ENCODE data around the gene VAMP7.
"Not testable (repeated sequence)": the region's sequence is repeated elsewhere in the genome, so short reads cannot be mapped to it uniquely, and the experiment has no call there.

VAMP7 gene

DNA sequence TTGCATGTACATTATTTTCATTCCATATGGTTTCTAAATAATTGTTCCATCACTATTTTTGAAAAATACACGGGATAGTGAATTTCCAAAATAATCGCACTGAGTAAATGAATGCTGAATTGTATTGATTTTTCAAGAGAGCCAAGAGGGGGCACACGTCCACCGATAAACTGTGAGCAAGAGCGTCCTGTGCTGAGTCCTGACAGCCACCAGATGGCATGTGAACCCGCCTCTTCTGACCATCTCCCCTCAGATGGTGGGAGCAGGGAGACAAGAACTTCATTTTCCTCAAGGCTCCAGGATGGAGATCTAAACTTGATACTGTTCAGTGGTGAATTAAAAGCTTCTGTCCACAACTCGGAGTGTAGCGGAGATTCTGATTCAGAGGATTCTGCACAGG lies 85.7 kb downstream of the VAMP7 start:
- 29% methylated on average over 6 of the region's 8 CpGs for WGBS (ENCODE audit: insufficient coverage)
- Histone ChIP-seq H3K4me1 (ENCODE audit: control extremely low read depth in 1 of 4, control insufficient read depth in 4 of 4, insufficient read depth in 4 of 4, low read length in 3 of 4) (no peaks in the 10 kb centered on the region), H3K27ac (ENCODE audit: insufficient read depth in 1 of 2, low read depth in 1 of 2, low read length in 2 of 2, poor library complexity in 1 of 2, severe bottlenecking in 2 of 2) (no peak overlapping the region), H3K4me3 (ENCODE audit: control insufficient read depth in 1 of 7, extremely low read depth in 1 of 7, insufficient read depth in 4 of 7, low read depth in 2 of 7, low read length in 6 of 7) (no peak overlapping the region), H3K36me3 (ENCODE audit: control insufficient read depth in 4 of 4, insufficient read depth in 4 of 4, low read length in 3 of 4) (no peaks in the 10 kb centered on the region), H3K9me3 (ENCODE audit: control extremely low read depth in 1 of 5, control insufficient read depth in 4 of 5, insufficient read depth in 2 of 5, low read depth in 1 of 5, low read length in 4 of 5) (peaks cover 0 to 14% (median 10%) of the 10 kb centered on the region in 5 experiments), H3K27me3 (replicated peaks in 2 of 5; ENCODE audit: control insufficient read depth in 4 of 5, insufficient read depth in 5 of 5, low read length in 4 of 5) (peaks cover 0 to 11% (median 0%) of the 10 kb centered on the region in 5 experiments)
- CTCF ChIA-PET, result no interaction called here
- POLR2A ChIA-PET, result no interaction called here
- peak; percentile 83 to 88 (median 88) for DNase-seq

DNA sequence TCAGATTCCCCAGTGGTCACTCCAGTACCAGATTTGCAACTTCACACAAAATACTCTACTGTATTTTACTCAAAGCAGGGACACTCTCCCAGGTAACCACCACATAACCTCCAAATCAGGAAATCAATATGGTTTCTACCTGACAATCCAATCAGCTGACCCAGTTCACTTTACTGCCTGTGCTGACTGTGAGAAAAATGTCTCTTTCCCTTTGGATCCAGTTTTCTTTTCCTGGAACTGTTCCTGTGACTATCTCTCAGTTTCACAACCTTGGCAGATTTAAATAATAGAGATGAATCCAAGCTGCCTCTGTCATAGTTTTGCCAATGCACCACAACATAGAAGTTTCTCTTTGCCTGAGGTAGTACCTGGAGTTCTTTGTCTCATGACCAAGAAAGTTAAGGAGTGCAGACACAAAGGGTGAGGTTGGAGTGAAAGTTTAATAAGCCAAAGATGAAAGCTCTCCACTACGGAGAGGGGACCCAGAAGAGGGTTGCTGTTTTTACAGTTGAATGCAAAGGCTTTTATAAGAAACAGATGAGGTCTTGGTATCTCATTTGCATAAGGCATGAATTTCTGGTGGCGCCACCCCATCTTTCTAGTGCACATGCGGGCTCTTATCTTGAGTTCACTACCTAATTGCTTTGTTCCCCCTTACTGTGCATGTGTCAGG lies 86.6 kb downstream of the VAMP7 start:
- no peaks in the 10 kb centered on the region for H3K36me3 ChIP-seq (ENCODE audit: control insufficient read depth in 4 of 4, insufficient read depth in 4 of 4, low read length in 3 of 4)

DNA sequence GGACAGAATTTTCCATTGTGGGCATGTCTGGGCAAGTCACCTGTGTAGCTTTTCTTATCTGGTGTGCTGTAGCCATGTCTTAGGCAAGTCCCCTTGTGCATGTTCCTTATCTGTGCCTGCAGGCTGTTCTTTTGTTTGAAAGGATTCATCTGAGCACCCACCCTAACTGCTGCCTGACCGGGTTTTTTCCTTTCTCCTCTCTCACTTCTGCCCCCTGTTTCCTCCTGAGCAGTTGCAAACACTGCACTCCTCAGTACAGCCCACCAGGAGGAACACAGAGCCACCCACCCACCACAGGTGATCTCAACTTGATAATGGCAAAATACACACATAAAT lies 87.1 kb downstream of the VAMP7 start:
- CTCF ChIA-PET, result no interaction called here
- peaks cover 0 to 12% (median 10%) of the 10 kb centered on the region in 5 experiments for H3K9me3 ChIP-seq (ENCODE audit: control extremely low read depth in 1 of 5, control insufficient read depth in 4 of 5, insufficient read depth in 2 of 5, low read depth in 1 of 5, low read length in 4 of 5)

More for the DNA sequence above, 86.6 kb downstream of the VAMP7 start:
- CTCF ChIA-PET, result no interaction called here
- Histone ChIP-seq H3K4me1 (ENCODE audit: control extremely low read depth in 1 of 4, control insufficient read depth in 4 of 4, insufficient read depth in 4 of 4, low read length in 3 of 4) (no peaks in the 10 kb centered on the region), H3K27ac (ENCODE audit: insufficient read depth in 1 of 2, low read depth in 1 of 2, low read length in 2 of 2, poor library complexity in 1 of 2, severe bottlenecking in 2 of 2) (no peak overlapping the region), H3K9me3 (ENCODE audit: control extremely low read depth in 1 of 5, control insufficient read depth in 4 of 5, insufficient read depth in 2 of 5, low read depth in 1 of 5, low read length in 4 of 5) (peaks cover 0 to 14% (median 10%) of the 10 kb centered on the region in 5 experiments), H3K4me3 (ENCODE audit: control insufficient read depth in 1 of 7, extremely low read depth in 1 of 7, insufficient read depth in 4 of 7, low read depth in 2 of 7, low read length in 6 of 7) (no peak overlapping the region), H3K27me3 (replicated peaks in 2 of 5; ENCODE audit: control insufficient read depth in 4 of 5, insufficient read depth in 5 of 5, low read length in 4 of 5) (peaks cover 0 to 11% (median 0%) of the 10 kb centered on the region in 5 experiments)
- POLR2A ChIA-PET, result no interaction called here
- DNase-seq, result peak in 1 of 3 donors; percentile 44
- 79% methylated on average over 3 of the region's 3 CpGs for WGBS (ENCODE audit: insufficient coverage)

DNA sequence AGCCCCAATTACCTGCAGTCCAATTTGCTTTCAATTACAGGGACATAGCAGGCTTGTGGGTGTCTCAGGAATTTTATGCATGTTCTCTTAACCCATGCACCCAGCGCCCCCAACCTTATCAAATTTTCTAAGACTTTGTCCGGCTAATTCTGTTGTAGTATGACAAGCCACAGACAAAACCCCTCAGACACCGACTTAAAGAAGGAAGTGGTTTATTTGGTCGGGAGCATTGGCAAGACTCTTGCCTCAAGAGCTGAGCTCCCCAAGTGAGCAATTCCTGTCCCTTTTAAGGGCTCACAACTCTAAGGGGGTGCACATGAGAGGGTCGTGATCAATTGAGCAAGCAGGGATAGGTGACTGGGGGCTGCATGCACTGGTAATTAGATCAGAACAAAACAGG lies 87.6 kb downstream of the VAMP7 start:
- peak in 2 of 3 donors; percentile 27 to 36 for DNase-seq
- Histone ChIP-seq H3K9me3 (ENCODE audit: control extremely low read depth in 1 of 5, control insufficient read depth in 4 of 5, insufficient read depth in 2 of 5, low read depth in 1 of 5, low read length in 4 of 5) (peaks cover 0 to 10% (median 8%) of the 10 kb centered on the region in 5 experiments), H3K4me1 (ENCODE audit: control extremely low read depth in 1 of 4, control insufficient read depth in 4 of 4, insufficient read depth in 4 of 4, low read length in 3 of 4) (no peaks in the 10 kb centered on the region), H3K27ac (ENCODE audit: insufficient read depth in 1 of 2, low read depth in 1 of 2, low read length in 2 of 2, poor library complexity in 1 of 2, severe bottlenecking in 2 of 2) (no peak overlapping the region), H3K4me3 (ENCODE audit: control insufficient read depth in 1 of 7, extremely low read depth in 1 of 7, insufficient read depth in 4 of 7, low read depth in 2 of 7, low read length in 6 of 7) (no peak overlapping the region), H3K36me3 (ENCODE audit: control insufficient read depth in 4 of 4, insufficient read depth in 4 of 4, low read length in 3 of 4) (no peaks in the 10 kb centered on the region), H3K27me3 (replicated peaks in 2 of 5; ENCODE audit: control insufficient read depth in 4 of 5, insufficient read depth in 5 of 5, low read length in 4 of 5) (peaks cover 0 to 4% (median 0%) of the 10 kb centered on the region in 5 experiments)
- WGBS (ENCODE audit: insufficient coverage), result 0% methylated on average over 2 of the region's 5 CpGs
- CTCF ChIA-PET, result no interaction called here
- POLR2A ChIA-PET, result no interaction called here

More for the DNA sequence above, 87.1 kb downstream of the VAMP7 start:
- POLR2A ChIA-PET, result no interaction called here
- WGBS (ENCODE audit: insufficient coverage), result no CpG with 5 or more reads among the region's 1 CpG
- H3K4me3 ChIP-seq (ENCODE audit: control insufficient read depth in 1 of 7, extremely low read depth in 1 of 7, insufficient read depth in 4 of 7, low read depth in 2 of 7, low read length in 6 of 7), result no peak overlapping the region
- no peak overlapping the region for H3K27ac ChIP-seq (ENCODE audit: insufficient read depth in 1 of 2, low read depth in 1 of 2, low read length in 2 of 2, poor library complexity in 1 of 2, severe bottlenecking in 2 of 2)
- H3K27me3 ChIP-seq (replicated peaks in 2 of 5; ENCODE audit: control insufficient read depth in 4 of 5, insufficient read depth in 5 of 5, low read length in 4 of 5), result peaks cover 0 to 6% (median 0%) of the 10 kb centered on the region in 5 experiments
- H3K36me3 ChIP-seq (ENCODE audit: control insufficient read depth in 4 of 4, insufficient read depth in 4 of 4, low read length in 3 of 4), result no peaks in the 10 kb centered on the region
- no peaks in the 10 kb centered on the region for H3K4me1 ChIP-seq (ENCODE audit: control extremely low read depth in 1 of 4, control insufficient read depth in 4 of 4, insufficient read depth in 4 of 4, low read length in 3 of 4)
- peak in 2 of 3 donors; percentile 23 to 52 for DNase-seq

DNA sequence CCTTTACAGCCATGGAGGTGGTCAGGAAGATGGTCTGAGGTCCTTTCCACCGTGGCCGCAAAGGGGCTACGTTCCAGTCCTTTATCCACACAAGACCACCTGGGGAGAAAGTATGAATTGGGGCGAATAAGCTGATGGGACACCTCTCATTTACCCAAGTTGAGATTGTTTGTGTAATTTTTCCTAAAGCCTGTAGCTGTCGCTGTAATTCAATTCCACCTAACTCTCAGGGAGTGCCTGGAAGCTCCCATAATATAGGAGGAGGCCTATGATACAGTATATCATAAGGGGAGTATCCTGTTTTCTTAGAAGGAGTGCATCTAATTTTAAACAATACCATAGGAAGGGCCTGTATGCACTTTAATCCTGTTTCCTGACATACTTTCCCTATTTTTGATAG lies 90.5 kb downstream of the VAMP7 start:
- H3K36me3 ChIP-seq (ENCODE audit: control insufficient read depth in 4 of 4, insufficient read depth in 4 of 4, low read length in 3 of 4); POLR2A ChIA-PET; H3K4me1 ChIP-seq (ENCODE audit: control extremely low read depth in 1 of 4, control insufficient read depth in 4 of 4, insufficient read depth in 4 of 4, low read length in 3 of 4); CTCF ChIA-PET; H3K27me3 ChIP-seq (replicated peaks in 2 of 5; ENCODE audit: control insufficient read depth in 4 of 5, insufficient read depth in 5 of 5, low read length in 4 of 5); H3K4me3 ChIP-seq (ENCODE audit: control insufficient read depth in 1 of 7, extremely low read depth in 1 of 7, insufficient read depth in 4 of 7, low read depth in 2 of 7, low read length in 6 of 7); H3K27ac ChIP-seq (ENCODE audit: insufficient read depth in 1 of 2, low read depth in 1 of 2, low read length in 2 of 2, poor library complexity in 1 of 2, severe bottlenecking in 2 of 2): not testable (repeated sequence)
- DNase-seq, result peak in 2 of 3 donors; percentile 8 to 14
- peaks cover 0 to 13% (median 7%) of the 10 kb centered on the region in 5 experiments for H3K9me3 ChIP-seq (ENCODE audit: control extremely low read depth in 1 of 5, control insufficient read depth in 4 of 5, insufficient read depth in 2 of 5, low read depth in 1 of 5, low read length in 4 of 5)
- WGBS (ENCODE audit: insufficient coverage), result 80% methylated on average over 1 of the region's 5 CpGs

DNA sequence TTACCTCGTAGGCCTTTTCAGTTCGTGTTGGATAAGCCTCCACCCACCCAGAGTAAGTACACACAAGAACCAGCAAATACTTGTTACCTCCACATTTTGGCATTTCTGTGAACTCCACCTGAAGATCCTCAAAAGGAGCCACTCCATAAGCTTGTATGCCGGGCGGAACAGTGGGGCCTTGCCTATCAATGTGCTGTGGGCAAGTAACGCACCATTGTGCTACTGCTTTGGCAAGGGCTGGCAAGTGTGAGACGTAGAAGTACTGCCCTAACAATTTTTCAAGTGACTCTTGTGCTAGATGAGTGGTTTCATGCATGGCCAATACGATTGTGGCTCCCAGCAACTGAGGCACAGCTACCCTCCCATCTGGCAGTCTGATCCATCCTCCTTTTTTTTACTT lies 91.1 kb downstream of the VAMP7 start:
- CTCF ChIA-PET; H3K27ac ChIP-seq (ENCODE audit: insufficient read depth in 1 of 2, low read depth in 1 of 2, low read length in 2 of 2, poor library complexity in 1 of 2, severe bottlenecking in 2 of 2); DNase-seq; H3K4me1 ChIP-seq (ENCODE audit: control extremely low read depth in 1 of 4, control insufficient read depth in 4 of 4, insufficient read depth in 4 of 4, low read length in 3 of 4); H3K27me3 ChIP-seq (replicated peaks in 2 of 5; ENCODE audit: control insufficient read depth in 4 of 5, insufficient read depth in 5 of 5, low read length in 4 of 5); H3K4me3 ChIP-seq (ENCODE audit: control insufficient read depth in 1 of 7, extremely low read depth in 1 of 7, insufficient read depth in 4 of 7, low read depth in 2 of 7, low read length in 6 of 7); H3K36me3 ChIP-seq (ENCODE audit: control insufficient read depth in 4 of 4, insufficient read depth in 4 of 4, low read length in 3 of 4); POLR2A ChIA-PET: not testable (repeated sequence)
- peaks cover 0 to 13% (median 7%) of the 10 kb centered on the region in 5 experiments for H3K9me3 ChIP-seq (ENCODE audit: control extremely low read depth in 1 of 5, control insufficient read depth in 4 of 5, insufficient read depth in 2 of 5, low read depth in 1 of 5, low read length in 4 of 5)
- WGBS (ENCODE audit: insufficient coverage), result 100% methylated on average over 4 of the region's 7 CpGs

DNA sequence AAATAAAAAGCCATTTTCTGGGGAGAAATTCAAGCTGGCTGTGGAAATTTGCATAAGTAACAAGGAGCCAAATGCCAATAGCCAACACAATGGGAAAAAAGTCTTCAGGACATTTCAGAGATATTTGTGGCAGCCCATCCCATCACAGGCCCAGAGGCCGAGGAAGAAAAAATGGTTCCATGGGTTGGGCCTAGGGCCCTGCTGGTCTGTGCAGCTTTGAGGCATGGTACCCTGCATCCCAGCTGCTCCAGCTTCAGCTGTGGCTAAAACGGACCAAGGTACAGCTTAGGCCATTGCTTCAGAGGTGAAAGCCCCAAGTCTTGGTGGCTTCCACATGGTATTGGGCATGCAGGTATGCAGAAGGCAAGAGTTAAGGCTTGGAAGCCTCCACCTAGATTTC lies 102.2 kb downstream of the VAMP7 start:
- H3K4me1 ChIP-seq (ENCODE audit: control extremely low read depth in 1 of 4, control insufficient read depth in 4 of 4, insufficient read depth in 4 of 4, low read length in 3 of 4), result no peaks in the 10 kb centered on the region
- WGBS (ENCODE audit: insufficient coverage), result 82% methylated on average over 2 of the region's 2 CpGs
- peaks cover 0 to 5% (median 3%) of the 10 kb centered on the region in 5 experiments for H3K9me3 ChIP-seq (ENCODE audit: control extremely low read depth in 1 of 5, control insufficient read depth in 4 of 5, insufficient read depth in 2 of 5, low read depth in 1 of 5, low read length in 4 of 5)
- DNase-seq, result no peak
- no peaks in the 10 kb centered on the region for H3K27me3 ChIP-seq (replicated peaks in 2 of 5; ENCODE audit: control insufficient read depth in 4 of 5, insufficient read depth in 5 of 5, low read length in 4 of 5)
- no peaks in the 10 kb centered on the region for H3K36me3 ChIP-seq (ENCODE audit: control insufficient read depth in 4 of 4, insufficient read depth in 4 of 4, low read length in 3 of 4)
- ChIA-PET POLR2A (no interaction called here), CTCF (no interaction called here)
- H3K27ac ChIP-seq (ENCODE audit: insufficient read depth in 1 of 2, low read depth in 1 of 2, low read length in 2 of 2, poor library complexity in 1 of 2, severe bottlenecking in 2 of 2), result no peak overlapping the region
- H3K4me3 ChIP-seq (ENCODE audit: control insufficient read depth in 1 of 7, extremely low read depth in 1 of 7, insufficient read depth in 4 of 7, low read depth in 2 of 7, low read length in 6 of 7), result no peak overlapping the region

All from common myeloid progenitor, CD34-positive (primary cell).